ENCODE results near the gene OPRM1.
"Not testable (repeated sequence)": the region's sequence is repeated elsewhere in the genome, so short reads cannot be mapped to it uniquely, and the experiment has no call there.

The OPRM1 gene

GRCh38 chr6:154156135-154156896 is 117.3 kb downstream of the OPRM1 start:
- DNase-seq = peak; percentile 23

GRCh38 chr6:154157082-154157481 is 118.0 kb downstream of the OPRM1 start:
- DNase-seq = no peak

- no peak for DNase-seq
Measured at GRCh38 chr6:154157706-154158105, 118.7 kb downstream of the OPRM1 start.

DNA sequence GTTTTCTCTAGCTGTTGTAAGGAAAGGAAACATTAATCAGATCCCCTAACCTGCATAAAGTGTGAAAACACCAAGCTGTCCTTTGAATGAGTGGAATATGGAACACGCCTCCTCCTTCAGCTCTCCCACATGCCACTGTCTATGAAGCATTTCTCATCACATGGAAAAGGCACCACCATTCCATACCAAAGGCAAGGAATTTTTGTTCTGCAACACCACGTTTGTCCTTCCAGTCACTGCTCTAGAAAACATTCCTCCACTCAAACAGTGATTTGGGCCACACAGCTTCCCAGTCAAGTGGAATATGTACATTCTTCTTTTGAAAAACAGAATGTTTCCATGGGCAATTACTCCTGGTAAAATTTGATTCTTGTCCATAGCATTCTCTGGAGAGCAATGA is 120.1 kb downstream of the OPRM1 start:
- DNase-seq = no peak

GRCh38 chr6:154161689-154162088 is 122.6 kb downstream of the OPRM1 start:
- DNase-seq = no peak

GRCh38 chr6:154164397-154164796 is 125.4 kb downstream of the OPRM1 start:
- DNase-seq = no peak

DNA sequence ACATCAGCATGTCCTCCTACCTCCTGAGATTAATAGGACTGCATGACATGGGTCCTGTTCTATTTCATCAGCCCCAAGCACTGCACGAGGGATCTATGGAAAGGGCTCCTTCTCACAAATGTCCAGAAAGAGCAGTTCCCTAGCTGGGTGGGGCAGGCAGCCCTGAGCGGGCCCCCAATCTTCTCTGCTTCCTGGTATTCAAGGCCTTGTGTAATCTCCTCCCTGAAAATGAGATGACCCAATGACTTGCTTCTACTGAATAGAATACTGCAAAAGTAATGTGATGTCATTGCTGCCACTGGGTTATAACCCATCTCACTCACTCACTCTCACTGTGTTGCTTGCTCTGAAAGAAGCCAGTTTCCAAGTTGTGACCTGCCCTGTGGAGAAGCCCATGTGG is 126.4 kb downstream of the OPRM1 start:
- DNase-seq = no peak

GRCh38 chr6:154166140-154166539 is 127.1 kb downstream of the OPRM1 start:
- DNase-seq = peak; percentile 32

- DNase-seq = peak; percentile 9
Measured at GRCh38 chr6:154167126-154167525, 128.1 kb downstream of the OPRM1 start.

GRCh38 chr6:154169193-154169847 is 130.3 kb downstream of the OPRM1 start:
- no peak for DNase-seq

DNA sequence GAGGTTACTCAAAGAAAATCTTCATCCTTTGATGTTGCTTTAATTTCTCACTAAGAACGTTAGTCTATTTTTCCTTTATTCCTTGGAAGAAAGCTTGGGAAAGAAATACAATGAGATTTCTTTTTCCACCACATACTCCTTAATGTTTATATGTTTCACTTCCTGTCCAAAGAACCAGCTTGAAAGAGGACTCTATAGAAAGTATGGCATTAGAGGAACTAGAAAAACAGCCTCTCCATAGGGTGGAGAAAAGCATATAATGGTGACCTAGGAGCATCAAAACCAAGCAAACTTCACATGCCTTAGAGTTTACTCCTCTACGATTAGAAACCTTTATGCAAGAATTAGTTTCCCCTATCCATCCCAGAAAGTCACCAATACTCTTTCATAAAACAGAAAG is 131.1 kb downstream of the OPRM1 start:
- DNase-seq = no peak

- not testable (repeated sequence) for DNase-seq
Measured at GRCh38 chr6:154172393-154172792, 133.4 kb downstream of the OPRM1 start.

- no peak for DNase-seq
Measured at GRCh38 chr6:154179434-154179833, 140.4 kb downstream of the OPRM1 start.

DNA sequence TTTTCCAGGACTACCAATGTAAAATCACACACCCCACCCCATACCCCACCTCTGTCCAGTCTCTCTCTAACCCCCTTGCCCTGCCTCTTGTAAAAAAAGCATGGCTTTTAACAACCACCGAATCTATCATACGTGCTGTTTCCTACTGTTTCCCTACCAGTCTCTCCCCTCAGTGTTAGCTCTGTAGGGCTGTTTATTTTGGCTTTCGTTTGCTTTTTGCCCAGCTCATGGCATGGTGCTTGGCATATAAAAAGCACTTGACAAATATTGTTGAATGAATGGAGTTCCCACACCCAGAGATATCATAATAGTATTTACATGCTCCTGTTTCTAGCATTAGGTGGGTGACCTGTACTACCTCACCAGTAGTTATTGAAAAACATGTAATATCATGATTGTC is 148.2 kb downstream of the OPRM1 start:
- DNase-seq = peak; percentile 2

DNA sequence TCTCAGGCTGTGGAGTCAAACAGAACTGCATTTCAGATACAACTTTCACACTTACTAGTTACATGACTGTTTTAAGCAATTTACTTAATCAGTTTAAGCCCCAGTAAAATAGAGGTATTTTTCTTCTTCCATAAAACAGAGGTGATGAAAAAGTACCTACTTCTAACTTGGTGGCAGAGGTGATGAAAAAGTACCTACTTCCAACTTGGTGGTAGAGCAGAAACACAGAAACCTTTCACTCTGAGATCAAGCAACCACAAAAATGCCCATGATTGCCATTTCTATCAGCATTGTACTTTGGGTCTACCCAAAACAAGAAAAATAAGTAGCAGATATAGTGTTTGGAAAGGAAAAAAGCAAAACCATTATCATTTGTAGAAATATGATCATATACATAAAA is 148.7 kb downstream of the OPRM1 start:
- DNase-seq = no peak

DNA sequence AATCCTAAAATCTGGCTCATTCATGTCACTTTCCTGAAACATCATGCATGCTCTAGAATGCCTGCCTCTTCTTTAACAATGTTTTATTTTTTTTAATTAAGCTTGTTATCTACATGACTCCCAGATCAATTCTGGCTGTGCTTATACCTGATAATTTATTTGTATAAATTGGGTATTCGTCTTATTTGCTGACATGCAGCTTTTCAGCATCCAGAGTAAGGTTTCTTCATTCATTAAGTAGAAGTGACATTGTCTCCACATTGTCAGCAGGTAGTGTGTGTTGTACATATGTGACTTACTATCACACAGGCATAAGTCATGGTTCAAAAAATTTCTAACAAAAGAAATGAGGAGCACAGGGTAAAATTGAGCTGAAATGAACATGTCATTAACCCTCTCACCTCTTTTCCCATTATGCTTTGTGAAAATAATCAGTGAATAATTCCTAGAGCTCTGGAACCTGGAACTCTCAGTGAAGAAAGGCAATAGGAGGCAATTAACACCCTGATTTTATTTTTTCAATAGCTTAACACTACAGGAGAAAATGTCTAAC is 157.4 kb downstream of the OPRM1 start:
- DNase-seq = no peak

DNA sequence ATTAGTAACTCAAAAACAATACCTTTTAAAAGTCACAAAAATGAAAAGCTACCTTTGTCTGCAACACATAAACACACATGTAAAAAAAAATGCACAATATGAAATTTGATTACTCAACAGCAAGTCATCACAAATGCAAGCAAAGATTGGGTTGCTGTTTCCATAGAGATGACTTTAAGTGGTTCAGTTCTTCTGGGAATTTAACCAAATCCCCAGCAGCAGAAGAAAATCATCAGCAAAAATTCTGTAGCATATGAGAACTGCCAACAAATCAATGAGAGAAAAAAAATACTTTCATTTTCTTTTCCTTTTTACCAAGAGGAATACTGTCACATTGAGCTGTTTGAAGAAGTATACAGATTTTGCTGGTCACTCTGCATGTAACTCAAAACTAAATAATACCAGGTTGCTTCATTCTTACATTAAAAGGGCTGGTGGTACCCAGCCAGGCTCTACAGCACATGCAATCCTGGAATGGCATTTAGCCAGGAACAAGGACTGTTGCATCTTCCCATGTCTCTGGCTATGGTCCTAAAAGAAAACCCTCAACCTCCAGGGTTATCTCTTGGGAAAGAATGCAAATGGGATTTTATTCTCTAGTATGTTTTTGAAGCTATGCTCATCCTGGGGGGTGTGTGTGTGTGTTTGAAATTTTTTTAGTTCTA is 158.3 kb downstream of the OPRM1 start:
- DNase-seq = peak; percentile 15

- not testable (repeated sequence) for DNase-seq
Measured at GRCh38 chr6:154201688-154202087, 162.6 kb downstream of the OPRM1 start.

- DNase-seq = no peak
Measured at GRCh38 chr6:154202339-154202738, 163.3 kb downstream of the OPRM1 start.

DNA sequence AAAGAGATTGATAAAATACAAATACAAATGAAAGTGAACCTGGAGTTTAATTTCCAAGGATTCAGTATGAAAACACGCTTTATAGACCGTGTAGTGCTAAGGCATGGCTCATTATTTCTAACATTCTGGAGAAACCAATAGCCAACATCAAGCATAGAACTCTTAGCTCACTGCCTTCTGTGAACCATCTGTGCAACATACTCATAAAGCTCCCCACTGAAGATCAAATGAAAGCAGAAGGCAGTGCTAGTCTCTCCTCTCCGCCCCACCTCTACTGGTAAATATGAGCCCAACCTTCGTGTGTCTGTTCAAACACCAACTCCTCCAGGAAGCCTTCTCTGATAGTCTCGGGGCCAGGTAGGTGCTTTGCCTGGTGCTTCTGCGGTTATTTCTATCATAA is 163.9 kb downstream of the OPRM1 start:
- no peak for DNase-seq

DNA sequence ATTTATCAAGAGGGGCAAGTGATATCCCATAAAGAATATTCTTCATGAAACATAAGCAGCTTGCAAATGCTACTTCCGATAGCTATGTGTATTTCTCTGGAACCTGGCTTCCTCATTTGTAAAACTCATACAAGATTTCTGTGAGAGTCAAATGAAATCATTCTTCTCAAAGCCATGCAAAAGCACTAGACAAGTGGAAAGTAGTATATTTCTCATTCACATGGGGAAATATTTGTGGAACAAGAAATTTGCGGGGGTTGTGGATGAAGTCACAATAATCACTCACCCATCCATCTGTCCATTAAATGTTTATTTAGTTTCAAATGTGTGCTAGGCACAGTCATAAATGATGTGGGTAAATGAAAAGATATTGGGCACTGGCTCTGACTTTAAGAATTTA is 167.1 kb downstream of the OPRM1 start:
- no peak for DNase-seq

DNA sequence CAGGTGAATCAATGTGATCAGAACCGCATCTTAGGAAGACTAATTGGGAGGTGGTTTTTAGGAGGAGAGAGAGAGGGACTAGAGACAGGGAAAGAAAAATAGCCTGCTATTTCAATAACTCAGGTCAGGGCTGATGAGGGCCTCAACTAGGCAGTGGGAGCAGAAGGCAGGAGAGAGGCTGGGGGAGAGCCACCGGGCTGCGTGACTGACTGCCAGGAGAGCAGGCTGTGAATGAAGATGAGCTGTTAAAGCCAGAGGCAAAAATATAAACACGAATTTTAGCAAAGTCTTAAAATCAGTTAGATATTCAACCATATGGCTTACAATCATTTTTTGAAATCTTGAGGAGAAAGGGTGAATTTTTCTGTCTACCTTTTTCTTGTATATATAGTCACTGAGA is 168.0 kb downstream of the OPRM1 start:
- no peak for DNase-seq

- no peak for DNase-seq
Measured at GRCh38 chr6:154209555-154209954, 170.5 kb downstream of the OPRM1 start.

- no peak for DNase-seq
Measured at GRCh38 chr6:154210678-154211077, 171.6 kb downstream of the OPRM1 start.

All from DMS53 (cell line).